AG09309 (cell line): ENCODE results near the gene EEF2K.

Experiments
- DNase-seq: peaks from one replicate; pipeline ENCODE4 v3.0.0-alpha.2; 2010; ENCODE audit warnings: low read depth
- H3K4me3 ChIP-seq: 2 replicates; pipeline ENCODE4 v1.5.1; 2011; ENCODE audit warnings: mild to moderate bottlenecking, low read depth, low read length, moderate library complexity; ENCODE audit not compliant: control insufficient read depth
- CTCF ChIP-seq: IDR thresholded peaks from 2 replicates; pipeline ENCODE4 v1.5.1; 2011; ENCODE audit warnings: mild to moderate bottlenecking, low read depth, low read length, inconsistent platforms; ENCODE audit not compliant: insufficient read depth, control insufficient read depth; ENCODE audit errors: missing control alignments

EEF2K gene

GRCh38 chr16:22217890-22218730, 12.0 kb downstream of the EEF2K start:
- no peak for TF ChIP-seq CTCF
- no peak for DNase-seq
- no peak overlapping the region for H3K4me3 ChIP-seq

- no peak overlapping the region for H3K4me3 ChIP-seq
- DNase-seq: no peak
- TF ChIP-seq CTCF: no peak
These were observed 13.5 kb downstream of the EEF2K start for GRCh38 chr16:22219389-22220068.

GRCh38 chr16:22220069-22220440, 14.0 kb downstream of the EEF2K start:
- no peak for DNase-seq
- H3K4me3 ChIP-seq: no peak overlapping the region
- TF ChIP-seq CTCF: no peak

GRCh38 chr16:22220714-22221113, 14.6 kb downstream of the EEF2K start:
- no peak overlapping the region for H3K4me3 ChIP-seq
- TF ChIP-seq CTCF: no peak
- no peak for DNase-seq

- TF ChIP-seq CTCF: no peak
- H3K4me3 ChIP-seq: no peak overlapping the region
- no peak for DNase-seq
These were observed 15.9 kb downstream of the EEF2K start for GRCh38 chr16:22222006-22222405.

- DNase-seq: no peak
- no peak overlapping the region for H3K4me3 ChIP-seq
- no peak for TF ChIP-seq CTCF
These were observed 16.9 kb downstream of the EEF2K start for GRCh38 chr16:22222998-22223397.
